Measurements from ENCODE around the gene DPM3.

DPM3 gene

GRCh38 chr1:155145491-155145890, 5.2 kb upstream of the DPM3 start:
- Histone ChIP-seq H3F3A (ENCODE audit: low read depth) (no peaks in the 10 kb centered on the region), H3K9me3 (ENCODE audit: insufficient read depth, low read depth, low read length) (no peaks in the 10 kb centered on the region), H3K9me2 (replicated peaks; ENCODE audit: low read depth, low read length) (no peaks in the 10 kb centered on the region), H3K36me3 (ENCODE audit: insufficient read depth, low read length) (no peaks in the 10 kb centered on the region), H2AFZ (ENCODE audit: low read length) (no peak overlapping the region), H3K27me3 (ENCODE audit: insufficient read depth, low read length, poor library complexity, severe bottlenecking) (no peaks in the 10 kb centered on the region), H3K4me2 (ENCODE audit: low read depth, low read length, poor library complexity, severe bottlenecking) (no peak overlapping the region), H3K4me1 (ENCODE audit: insufficient read depth, low read length, poor library complexity, severe bottlenecking) (peaks cover 2% of the 10 kb centered on the region), H3K4me3 (ENCODE audit: low read length, poor library complexity, severe bottlenecking) (no peak overlapping the region), H3K9ac (ENCODE audit: low read depth, low read length, poor library complexity, severe bottlenecking) (no peak overlapping the region), H3K79me2 (ENCODE audit: insufficient read depth, low read length) (no peaks in the 10 kb centered on the region), H4K20me1 (ENCODE audit: insufficient read depth, low read length, poor library complexity, severe bottlenecking) (no peaks in the 10 kb centered on the region)
- no peak for TF ChIP-seq EZH2phosphoT487 (IDR thresholded peaks at IDR 0.05; ENCODE audit: borderline replicate concordance)
- TF ChIP-seq CTCF (conservative IDR thresholded peaks at IDR 0.05; ENCODE audit: low read length): peak; percentile 24

GRCh38 chr1:155141749-155142148, 1.4 kb upstream of the DPM3 start:
- Histone ChIP-seq H3K9me3 (ENCODE audit: insufficient read depth, low read depth, low read length) (no peaks in the 10 kb centered on the region), H3K27me3 (ENCODE audit: insufficient read depth, low read length, poor library complexity, severe bottlenecking) (no peaks in the 10 kb centered on the region), H3K4me2 (ENCODE audit: low read depth, low read length, poor library complexity, severe bottlenecking) (no peak overlapping the region), H4K20me1 (ENCODE audit: insufficient read depth, low read length, poor library complexity, severe bottlenecking) (peaks cover 7% of the 10 kb centered on the region), H2AFZ (ENCODE audit: low read length) (no peak overlapping the region), H3K4me1 (ENCODE audit: insufficient read depth, low read length, poor library complexity, severe bottlenecking) (peaks cover 16% of the 10 kb centered on the region), H3K9ac (ENCODE audit: low read depth, low read length, poor library complexity, severe bottlenecking) (no peak overlapping the region), H3K4me3 (ENCODE audit: low read length, poor library complexity, severe bottlenecking) (no peak overlapping the region), H3K79me2 (ENCODE audit: insufficient read depth, low read length) (peaks cover 33% of the 10 kb centered on the region), H3F3A (ENCODE audit: low read depth) (no peaks in the 10 kb centered on the region), H3K36me3 (ENCODE audit: insufficient read depth, low read length) (no peaks in the 10 kb centered on the region), H3K9me2 (replicated peaks; ENCODE audit: low read depth, low read length) (no peaks in the 10 kb centered on the region)
- TF ChIP-seq EZH2phosphoT487 (IDR thresholded peaks at IDR 0.05; ENCODE audit: borderline replicate concordance): no peak

GRCh38 chr1:155140630-155140953, 261 bp upstream of the DPM3 start:
- TF ChIP-seq EZH2phosphoT487 (IDR thresholded peaks at IDR 0.05; ENCODE audit: borderline replicate concordance) (no peak), CTCF (conservative IDR thresholded peaks at IDR 0.05; ENCODE audit: low read length) (no peak)
- Histone ChIP-seq H3K9me3 (ENCODE audit: insufficient read depth, low read depth, low read length) (no peaks in the 10 kb centered on the region), H3K4me3 (ENCODE audit: low read length, poor library complexity, severe bottlenecking) (peak overlapping the region; percentile 92), H3K79me2 (ENCODE audit: insufficient read depth, low read length) (peaks cover 34% of the 10 kb centered on the region), H4K20me1 (ENCODE audit: insufficient read depth, low read length, poor library complexity, severe bottlenecking) (peaks cover 8% of the 10 kb centered on the region), H3K4me2 (ENCODE audit: low read depth, low read length, poor library complexity, severe bottlenecking) (peak overlapping the region; percentile 92), H3F3A (ENCODE audit: low read depth) (no peaks in the 10 kb centered on the region), H3K27me3 (ENCODE audit: insufficient read depth, low read length, poor library complexity, severe bottlenecking) (no peaks in the 10 kb centered on the region), H3K9me2 (replicated peaks; ENCODE audit: low read depth, low read length) (no peaks in the 10 kb centered on the region), H3K9ac (ENCODE audit: low read depth, low read length, poor library complexity, severe bottlenecking) (peak overlapping the region; percentile 88), H3K4me1 (ENCODE audit: insufficient read depth, low read length, poor library complexity, severe bottlenecking) (peaks cover 16% of the 10 kb centered on the region), H2AFZ (ENCODE audit: low read length) (peak overlapping the region; percentile 99), H3K36me3 (ENCODE audit: insufficient read depth, low read length) (no peaks in the 10 kb centered on the region)

- peaks cover 24% of the 10 kb centered on the region for H3K4me1 ChIP-seq (ENCODE audit: insufficient read depth, low read length, poor library complexity, severe bottlenecking)
Observed at GRCh38 chr1:155137154-155137949, 3.0 kb downstream of the DPM3 start.

More at GRCh38 chr1:155137154-155137949, 3.0 kb downstream of the DPM3 start:
- peaks cover 42% of the 10 kb centered on the region for H3K79me2 ChIP-seq (ENCODE audit: insufficient read depth, low read length)
- no peaks in the 10 kb centered on the region for H3F3A ChIP-seq (ENCODE audit: low read depth)
- H3K4me2 ChIP-seq (ENCODE audit: low read depth, low read length, poor library complexity, severe bottlenecking): peak overlapping the region; percentile 98
- peak overlapping the region; percentile 95 for H3K9ac ChIP-seq (ENCODE audit: low read depth, low read length, poor library complexity, severe bottlenecking)
- peaks cover 8% of the 10 kb centered on the region for H4K20me1 ChIP-seq (ENCODE audit: insufficient read depth, low read length, poor library complexity, severe bottlenecking)
- no peaks in the 10 kb centered on the region for H3K36me3 ChIP-seq (ENCODE audit: insufficient read depth, low read length)
- no peak for TF ChIP-seq CTCF (conservative IDR thresholded peaks at IDR 0.05; ENCODE audit: low read length)
- no peaks in the 10 kb centered on the region for H3K9me3 ChIP-seq (ENCODE audit: insufficient read depth, low read depth, low read length)
- peak overlapping the region; percentile 98 for H3K4me3 ChIP-seq (ENCODE audit: low read length, poor library complexity, severe bottlenecking)
- no peaks in the 10 kb centered on the region for H3K27me3 ChIP-seq (ENCODE audit: insufficient read depth, low read length, poor library complexity, severe bottlenecking)
- H2AFZ ChIP-seq (ENCODE audit: low read length): no peak overlapping the region
- H3K9me2 ChIP-seq (replicated peaks; ENCODE audit: low read depth, low read length): no peaks in the 10 kb centered on the region
